Lung (tissue), 12 donors: ENCODE data around the gene CARMIL1. TPM values are rescaled to one million over a fixed set of nuclear protein-coding genes. Genes with fewer than 3 reads are reported as not detected.

ENCODE experiments used
- ATAC-seq: fragments of 200-7000 bp; cut with Tn5 transposase; one replicate; pipeline ENCODE4 v1.9.1; 2020; ENCODE audit warnings: moderate number of reproducible peaks; ENCODE audit not compliant: insufficient read depth, low FRiP score
- DNase-seq, 3 donors: peaks; one replicate each; pipeline ENCODE4 v3.0.0-alpha.2; 2013 to 2017
- H3K27ac ChIP-seq, 2 donors: one replicate each; pipeline ENCODE4 v1.5.1; 2013; ENCODE audit warnings: mild to moderate bottlenecking in 2 of 2, moderate library complexity in 2 of 2, control low read depth in 1 of 2, inconsistent platforms in 1 of 2, low read depth in 1 of 2, low read length in 1 of 2
- H3K27me3 ChIP-seq, 3 donors: one replicate each; pipeline ENCODE4 v1.5.1; 2013; ENCODE audit warnings: low read length in 2 of 3; ENCODE audit not compliant: control insufficient read depth in 3 of 3, insufficient read depth in 3 of 3
- H3K36me3 ChIP-seq, 4 donors: one replicate each; pipeline ENCODE4 v1.5.1; 2013; ENCODE audit warnings: low read length in 4 of 4, mild to moderate bottlenecking in 1 of 4, moderate library complexity in 1 of 4; ENCODE audit not compliant: control insufficient read depth in 4 of 4, insufficient read depth in 4 of 4
- H3K4me1 ChIP-seq, 5 donors: one replicate each; pipeline ENCODE4 v1.5.1; 2013; ENCODE audit warnings: low read length in 5 of 5, mild to moderate bottlenecking in 2 of 5, moderate library complexity in 1 of 5; ENCODE audit not compliant: control insufficient read depth in 5 of 5, insufficient read depth in 5 of 5
- H3K4me3 ChIP-seq: one replicate; pipeline ENCODE4 v1.5.1; 2013; ENCODE audit warnings: mild to moderate bottlenecking, control low read depth, moderate library complexity
- H3K9ac ChIP-seq, 2 donors: one replicate each; pipeline ENCODE4 v1.5.1; 2013; ENCODE audit warnings: low read length in 2 of 2, control low read depth in 1 of 2; ENCODE audit not compliant: insufficient read depth in 1 of 2
- H3K9me3 ChIP-seq, 4 donors: one replicate each; pipeline ENCODE4 v1.5.1; 2013; ENCODE audit warnings: low read length in 3 of 4, mild to moderate bottlenecking in 1 of 4, moderate library complexity in 1 of 4; ENCODE audit not compliant: control insufficient read depth in 4 of 4, insufficient read depth in 3 of 4
- CTCF ChIP-seq: IDR thresholded peaks from 2 replicates; pipeline ENCODE4 v1.5.1; 2012; ENCODE audit warnings: mild to moderate bottlenecking; ENCODE audit errors: control extremely low read depth, extremely low read depth
- WGBS, 2 donors: extraction: QIAGEN DNeasy Blood & Tissue Kit; methylation state at CpG; one replicate each; pipeline ENCODE4 v1.1.7; 2013; 5-methylcytosine and 5-hydroxymethylcytosine counted together
- polyA plus RNA-seq, 2 donors: library from polyadenylated mRNA; stranded (reverse); fragments of 200-250 nt; gene quantifications; one replicate each; pipeline ENCODE4 v1.2.1, GENCODE V29; 2013
- total RNA-seq, 2 donors: library from RNA; depleted of rRNA in 1 of 2; stranded (reverse); fragments of >200 nt in 1 of 2; gene quantifications; one replicate each; pipeline ENCODE4 v1.2.1, GENCODE V29; 2014 to 2021
- donor health status: control.
- donor health status: control.
- donor health status: Bipolar disorder and iron deficiency.
- donor health status: healthy.
- donor health status: DM: yes; HTN: yes; CAD: no.

CARMIL1 gene
- total and polyA plus RNA-seq, 4 donors, result 8.0 to 38.3 (median 34.9) TPM

- Histone ChIP-seq H3K9ac (no peak overlapping the region), H3K27ac (no peak overlapping the region), H3K4me1 (no peaks in the 10 kb centered on the region), H3K4me3 (no peak overlapping the region), H3K27me3 (no peaks in the 10 kb centered on the region), H3K36me3 (no peaks in the 10 kb centered on the region), H3K9me3 (no peaks in the 10 kb centered on the region)
- 66 to 77% methylated on average over 5 of the region's 5 CpGs for WGBS, 2 donors
- DNase-seq (no peak), ATAC-seq (no peak)
- no peak for TF ChIP-seq CTCF
Observed at GRCh38 chr6:25250878-25251277, 28.3 kb upstream of the CARMIL1 start.

DNA sequence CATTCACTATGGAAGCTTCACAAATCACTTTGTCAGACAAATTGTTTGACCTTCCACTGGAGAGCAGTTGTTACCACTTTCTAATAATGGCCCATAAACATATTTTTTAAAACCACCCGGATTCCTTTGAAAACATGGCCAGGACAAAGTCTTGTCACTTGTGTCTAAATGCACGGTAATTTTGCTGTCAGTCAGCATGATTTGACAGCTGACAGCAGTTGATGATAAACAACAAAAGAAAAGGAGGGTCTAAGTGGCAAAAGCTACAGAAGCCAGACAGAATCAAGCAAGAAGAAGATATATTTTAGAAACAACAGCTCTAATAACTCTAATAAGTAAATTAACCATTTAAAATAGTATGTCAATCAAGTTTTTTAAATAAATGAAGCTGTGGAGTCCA lies 27.7 kb upstream of the CARMIL1 start:
- H3K9ac ChIP-seq, result no peak overlapping the region
- no peak overlapping the region for H3K27ac ChIP-seq
- no peaks in the 10 kb centered on the region for H3K36me3 ChIP-seq
- no peaks in the 10 kb centered on the region for H3K4me1 ChIP-seq
- no peak overlapping the region for H3K4me3 ChIP-seq
- no peaks in the 10 kb centered on the region for H3K9me3 ChIP-seq
- DNase-seq, result no peak
- ATAC-seq, result no peak
- WGBS, 2 donors, result 65 to 69% methylated on average over 2 of the region's 2 CpGs
- H3K27me3 ChIP-seq, result no peaks in the 10 kb centered on the region
- no peak for TF ChIP-seq CTCF

DNA sequence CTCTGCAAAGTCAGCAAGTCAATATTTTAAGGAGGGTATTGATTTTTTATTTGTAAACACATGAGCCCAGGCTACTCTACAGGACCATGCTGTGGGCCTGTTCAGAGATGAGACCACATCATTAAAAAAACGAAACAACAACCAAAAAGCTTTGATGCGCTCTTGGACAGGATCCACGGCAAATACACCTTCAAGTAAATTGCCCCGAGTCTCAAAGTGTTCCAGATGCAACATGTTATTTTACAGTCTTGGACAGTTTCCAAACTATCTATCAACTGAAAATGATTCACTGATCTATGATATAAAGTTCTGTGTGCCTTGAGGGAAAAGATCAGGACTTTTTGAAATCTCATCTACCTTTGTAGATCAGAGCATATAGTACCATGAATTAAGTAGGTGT lies 25.8 kb upstream of the CARMIL1 start:
- ATAC-seq (no peak), DNase-seq (no peak)
- no peak for TF ChIP-seq CTCF
- no peak overlapping the region for H3K9ac ChIP-seq
- H3K9me3 ChIP-seq, result no peaks in the 10 kb centered on the region
- H3K27ac ChIP-seq, result no peak overlapping the region
- H3K4me1 ChIP-seq, result no peaks in the 10 kb centered on the region
- no peaks in the 10 kb centered on the region for H3K36me3 ChIP-seq
- no peak overlapping the region for H3K4me3 ChIP-seq
- H3K27me3 ChIP-seq, result no peaks in the 10 kb centered on the region
- WGBS, 2 donors, result 80 to 87% methylated on average over 4 of the region's 4 CpGs

DNA sequence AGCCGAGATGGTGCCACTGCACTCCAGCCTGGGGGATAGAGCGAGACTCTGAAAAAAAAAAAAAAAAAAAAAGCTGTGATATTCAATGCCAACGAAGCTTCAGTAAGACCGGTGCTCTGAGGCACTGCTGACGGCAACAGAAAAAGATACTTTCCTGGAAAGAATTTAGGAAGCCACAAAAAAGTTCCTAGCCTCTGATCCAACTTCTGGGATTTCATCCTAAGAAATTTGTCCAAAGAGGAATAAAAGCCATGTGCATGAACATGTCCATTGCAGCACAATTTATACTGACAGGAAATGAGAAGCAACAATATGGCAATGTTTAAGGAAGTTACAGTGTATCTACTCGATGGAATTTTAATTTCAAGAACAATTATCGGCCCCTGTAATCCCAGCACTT lies 24.5 kb upstream of the CARMIL1 start:
- H3K27me3 ChIP-seq, result no peaks in the 10 kb centered on the region
- 84 to 89% methylated on average over 7 of the region's 7 CpGs for WGBS, 2 donors
- DNase-seq (no peak), ATAC-seq (no peak)
- H3K9me3 ChIP-seq, result no peaks in the 10 kb centered on the region
- no peak for TF ChIP-seq CTCF
- H3K36me3 ChIP-seq, result no peaks in the 10 kb centered on the region
- no peak overlapping the region for H3K9ac ChIP-seq
- H3K27ac ChIP-seq, result no peak overlapping the region
- H3K4me1 ChIP-seq, result no peaks in the 10 kb centered on the region
- H3K4me3 ChIP-seq, result no peak overlapping the region
